ENCODE data around the gene CLK2. TPM values are rescaled to one million over a fixed set of nuclear protein-coding genes. Genes with fewer than 3 reads are reported as not detected.
"Not testable (repeated sequence)": the region's sequence is repeated elsewhere in the genome, so short reads cannot be mapped to it uniquely, and the experiment has no call there.

The CLK2 gene
- total RNA-seq, 1 donor from 2014 or later, result 19.7 TPM

DNA sequence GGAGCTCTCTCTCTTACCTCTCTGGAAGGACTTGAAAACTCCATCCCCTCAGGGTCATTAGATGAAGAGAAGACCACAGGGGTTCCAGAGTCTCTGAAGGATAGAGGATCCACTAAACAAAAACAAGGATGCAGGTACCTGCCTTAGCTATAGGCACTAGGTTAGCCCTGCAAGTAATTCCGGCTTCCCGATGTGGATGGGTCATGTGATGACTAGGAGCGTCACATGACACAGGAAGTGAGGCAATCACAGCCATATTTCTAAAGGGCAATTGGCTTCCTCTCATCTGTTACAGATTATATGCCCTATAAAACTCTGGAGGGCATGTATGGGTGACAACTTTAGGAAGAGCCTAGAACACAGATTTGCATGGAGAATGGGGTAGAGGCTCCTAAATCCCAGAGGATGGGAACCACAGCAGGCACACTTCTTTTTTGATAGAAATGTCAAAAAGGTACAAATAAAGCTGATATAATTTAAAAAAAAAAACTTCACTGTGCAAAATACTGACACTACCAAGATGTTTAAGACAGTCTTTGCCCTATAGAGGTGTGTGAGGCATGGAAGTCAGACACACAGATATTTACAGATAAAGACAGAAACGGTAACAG is 32.1 kb downstream of the CLK2 start:
- Histone ChIP-seq H3K4me3 (ENCODE audit: low read depth, low read length) (peak overlapping the region; percentile 21), H3K36me3 (ENCODE audit: control insufficient read depth, insufficient read depth, low read length) (peaks cover 4% of the 10 kb centered on the region), H3K27me3 (ENCODE audit: control insufficient read depth, insufficient read depth, low read length) (no peaks in the 10 kb centered on the region)
- FAIRE-seq (no peak), DNase-seq (ENCODE audit: low read depth) (peak; percentile 77)
- TF ChIP-seq, protein P1, sequence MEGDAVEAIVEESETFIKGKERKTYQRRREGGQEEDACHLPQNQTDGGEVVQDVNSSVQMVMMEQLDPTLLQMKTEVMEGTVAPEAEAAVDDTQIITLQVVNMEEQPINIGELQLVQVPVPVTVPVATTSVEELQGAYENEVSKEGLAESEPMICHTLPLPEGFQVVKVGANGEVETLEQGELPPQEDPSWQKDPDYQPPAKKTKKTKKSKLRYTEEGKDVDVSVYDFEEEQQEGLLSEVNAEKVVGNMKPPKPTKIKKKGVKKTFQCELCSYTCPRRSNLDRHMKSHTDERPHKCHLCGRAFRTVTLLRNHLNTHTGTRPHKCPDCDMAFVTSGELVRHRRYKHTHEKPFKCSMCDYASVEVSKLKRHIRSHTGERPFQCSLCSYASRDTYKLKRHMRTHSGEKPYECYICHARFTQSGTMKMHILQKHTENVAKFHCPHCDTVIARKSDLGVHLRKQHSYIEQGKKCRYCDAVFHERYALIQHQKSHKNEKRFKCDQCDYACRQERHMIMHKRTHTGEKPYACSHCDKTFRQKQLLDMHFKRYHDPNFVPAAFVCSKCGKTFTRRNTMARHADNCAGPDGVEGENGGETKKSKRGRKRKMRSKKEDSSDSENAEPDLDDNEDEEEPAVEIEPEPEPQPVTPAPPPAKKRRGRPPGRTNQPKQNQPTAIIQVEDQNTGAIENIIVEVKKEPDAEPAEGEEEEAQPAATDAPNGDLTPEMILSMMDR (IDR thresholded peaks at IDR 0.05; ENCODE audit: insufficient read depth, low read length, severe bottlenecking), result no peak

- no peak overlapping the region for H3K4me3 ChIP-seq (ENCODE audit: low read depth, low read length)
- FAIRE-seq (no peak), DNase-seq (ENCODE audit: low read depth) (peak; percentile 39)
- TF ChIP-seq, protein P1 (IDR thresholded peaks at IDR 0.05; ENCODE audit: insufficient read depth, low read length, severe bottlenecking), result no peak
- H3K27me3 ChIP-seq (ENCODE audit: control insufficient read depth, insufficient read depth, low read length), result no peaks in the 10 kb centered on the region
- peaks cover 4% of the 10 kb centered on the region for H3K36me3 ChIP-seq (ENCODE audit: control insufficient read depth, insufficient read depth, low read length)
Observed at GRCh38 chr1:155236451-155236850, 36.9 kb downstream of the CLK2 start.

DNA sequence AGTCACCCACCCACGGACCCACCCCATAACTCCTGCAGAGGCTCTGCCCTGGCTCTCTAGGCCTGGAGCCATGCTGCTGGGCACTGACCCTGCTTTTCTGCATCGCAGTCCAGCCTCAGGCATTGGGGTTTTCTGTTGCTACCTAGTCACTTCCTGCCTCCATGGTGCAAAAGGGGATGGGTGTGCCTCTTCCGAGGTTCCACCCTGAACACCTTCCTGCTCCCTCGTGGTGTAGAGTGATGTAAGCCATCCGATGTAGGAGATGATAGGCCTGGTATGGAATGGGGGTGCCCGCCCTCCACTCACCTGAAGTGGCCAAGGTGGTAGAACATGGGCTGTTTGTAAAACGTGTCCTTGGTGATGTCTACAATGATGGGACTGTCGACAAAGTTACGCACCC is 37.9 kb downstream of the CLK2 start:
- not testable (repeated sequence) for H3K4me3 ChIP-seq (ENCODE audit: low read depth, low read length); H3K36me3 ChIP-seq (ENCODE audit: control insufficient read depth, insufficient read depth, low read length); DNase-seq (ENCODE audit: low read depth); H3K27me3 ChIP-seq (ENCODE audit: control insufficient read depth, insufficient read depth, low read length)
- FAIRE-seq, result peak; percentile 58

DNA sequence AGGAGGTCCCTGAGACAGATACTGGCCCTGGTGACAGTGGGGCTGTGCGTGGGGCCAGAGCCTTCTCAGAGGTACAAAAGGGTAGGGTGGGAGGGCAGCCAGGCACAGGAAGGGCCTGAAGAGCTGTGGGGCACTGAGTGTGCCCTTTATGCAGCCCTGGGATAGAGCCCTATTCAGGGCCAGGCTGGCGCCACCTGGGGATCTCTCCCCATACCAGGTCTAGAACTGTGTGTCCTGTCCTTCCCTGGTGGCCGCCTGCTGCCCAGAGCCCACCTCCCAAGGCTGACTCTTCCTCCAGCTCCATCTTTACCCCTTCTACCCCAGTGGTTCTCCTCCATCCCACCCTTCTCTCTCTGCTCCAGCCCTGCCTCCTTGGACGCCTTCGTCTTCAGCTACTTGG is 39.8 kb downstream of the CLK2 start:
- not testable (repeated sequence) for H3K27me3 ChIP-seq (ENCODE audit: control insufficient read depth, insufficient read depth, low read length); H3K36me3 ChIP-seq (ENCODE audit: control insufficient read depth, insufficient read depth, low read length); DNase-seq (ENCODE audit: low read depth); FAIRE-seq; H3K4me3 ChIP-seq (ENCODE audit: low read depth, low read length)

GRCh38 chr1:155232001-155232978 is 41.0 kb downstream of the CLK2 start:
- DNase-seq (ENCODE audit: low read depth); H3K4me3 ChIP-seq (ENCODE audit: low read depth, low read length); H3K36me3 ChIP-seq (ENCODE audit: control insufficient read depth, insufficient read depth, low read length); FAIRE-seq; H3K27me3 ChIP-seq (ENCODE audit: control insufficient read depth, insufficient read depth, low read length): not testable (repeated sequence)

DNA sequence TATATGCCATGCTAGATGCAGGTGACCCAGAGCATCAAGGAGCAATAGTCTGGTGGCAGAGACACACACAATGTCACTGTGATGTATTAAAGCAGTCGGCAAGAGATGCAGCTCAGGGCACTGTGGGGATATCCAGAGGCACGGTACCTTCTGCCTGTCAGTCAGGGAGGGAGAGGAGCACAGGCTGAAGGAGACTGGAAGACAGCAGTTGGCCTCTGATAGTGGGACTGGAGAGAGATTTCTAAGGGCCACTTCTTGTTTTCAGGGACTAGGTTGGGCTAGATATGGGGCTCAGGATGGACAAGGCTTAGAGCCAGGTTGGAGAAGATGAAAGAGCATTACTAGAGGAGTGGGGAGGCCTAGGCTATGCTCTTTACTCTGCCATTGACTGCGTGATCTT is 42.0 kb downstream of the CLK2 start:
- H3K36me3 ChIP-seq (ENCODE audit: control insufficient read depth, insufficient read depth, low read length); H3K27me3 ChIP-seq (ENCODE audit: control insufficient read depth, insufficient read depth, low read length); H3K4me3 ChIP-seq (ENCODE audit: low read depth, low read length); DNase-seq (ENCODE audit: low read depth): not testable (repeated sequence)
- peak; percentile 13 for FAIRE-seq

DNA sequence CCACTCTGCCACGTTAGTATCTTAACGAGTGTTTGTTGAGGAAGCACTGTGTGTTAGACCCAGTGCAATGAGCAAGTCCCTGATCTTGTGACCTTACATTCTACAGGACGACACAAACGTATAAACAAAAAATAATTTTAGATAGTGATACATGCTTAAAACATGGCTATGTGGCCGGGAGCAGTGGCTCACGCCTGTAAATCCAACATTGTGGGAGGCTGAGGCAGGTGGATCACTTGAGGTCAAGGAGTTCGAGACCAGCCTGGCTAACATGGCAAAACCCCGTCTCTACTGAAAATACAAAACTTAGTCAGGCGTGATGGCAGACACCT is 45.2 kb downstream of the CLK2 start:
- DNase-seq (ENCODE audit: low read depth), result no peak
- peak overlapping the region; percentile 55 for H3K4me3 ChIP-seq (ENCODE audit: low read depth, low read length)
- H3K27me3 ChIP-seq (ENCODE audit: control insufficient read depth, insufficient read depth, low read length), result no peaks in the 10 kb centered on the region
- TF ChIP-seq, protein P1 (IDR thresholded peaks at IDR 0.05; ENCODE audit: insufficient read depth, low read length, severe bottlenecking), result no peak
- FAIRE-seq, result no peak
- no peaks in the 10 kb centered on the region for H3K36me3 ChIP-seq (ENCODE audit: control insufficient read depth, insufficient read depth, low read length)
